HG02642 (cell line): ENCODE measurements around the gene CEP170.

ENCODE experiments used
- ATAC-seq: cut with Tn5 transposase; IDR thresholded peaks from one replicate; pipeline ENCODE4 v1.9.1; 2021; ENCODE audit warnings: mild to moderate bottlenecking; ENCODE audit not compliant: unreplicated experiment, poor library complexity

Gene CEP170

DNA sequence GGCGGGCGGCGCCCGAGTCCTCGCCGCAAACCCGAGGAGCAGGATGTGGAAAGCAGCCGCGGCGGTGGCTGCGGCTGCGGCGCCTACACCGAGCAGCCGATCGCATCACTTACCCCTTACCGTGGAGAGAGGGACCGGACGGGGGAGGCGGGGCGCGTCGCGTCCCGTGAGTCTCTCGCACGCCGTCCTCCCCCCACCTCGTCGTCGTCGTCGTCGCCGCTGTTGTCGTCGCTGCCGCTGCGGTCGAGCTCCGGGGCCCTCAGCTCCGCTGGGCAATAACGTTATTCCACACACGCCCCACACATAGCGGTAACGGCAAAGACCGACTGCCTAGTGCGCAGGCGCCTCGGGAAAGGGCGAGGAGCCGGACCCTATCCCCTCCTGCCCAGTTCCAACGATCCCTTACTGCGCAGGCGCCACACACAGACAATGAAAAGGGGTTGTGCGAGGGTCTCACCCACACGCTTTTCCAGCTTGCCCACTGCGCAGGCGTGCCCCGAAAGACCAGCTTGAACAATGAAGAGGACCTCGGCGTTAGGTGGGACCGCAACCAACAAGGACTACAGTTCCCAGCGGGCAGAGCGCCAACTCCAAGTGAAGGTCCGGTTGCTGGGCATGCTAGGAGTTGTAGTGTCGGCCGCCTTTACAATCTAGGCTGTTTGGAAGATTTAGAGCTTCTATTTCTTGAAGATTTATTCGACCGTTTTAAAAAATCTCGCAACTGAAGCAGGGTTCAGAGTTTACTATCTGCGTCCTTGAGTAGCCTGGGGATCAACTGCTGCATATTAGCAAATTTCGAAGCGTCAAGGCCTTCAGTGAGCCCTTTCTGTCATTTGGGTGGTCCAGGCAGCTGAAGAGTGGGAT lies at the start of gene CEP170:
TSS of gene CEP170 (minus strand) at position 355 of the 864 bp plus-strand sequence. CDS start 30,001 bp downstream, outside the sequence.
- ATAC-seq: peak; percentile 61

DNA sequence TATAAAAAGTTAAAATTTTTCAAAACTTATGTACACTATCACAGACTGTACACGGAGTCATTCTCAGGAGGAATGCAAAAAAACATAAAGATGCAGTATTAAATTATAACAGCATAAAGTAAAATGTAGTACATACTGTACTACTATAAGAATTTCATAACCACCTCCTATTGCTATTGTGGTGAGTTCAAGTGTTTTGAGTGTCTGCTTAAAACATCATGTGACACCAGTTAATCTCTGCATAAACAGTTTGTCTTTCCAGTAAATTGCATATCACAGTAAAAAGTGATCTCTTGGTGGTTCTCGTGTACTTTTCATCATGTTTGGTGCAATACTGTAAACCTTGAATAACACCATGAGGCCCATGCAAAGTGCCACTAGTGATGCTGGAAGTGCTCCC lies 46.0 kb upstream of the CEP170 start:
- no peak for ATAC-seq

DNA sequence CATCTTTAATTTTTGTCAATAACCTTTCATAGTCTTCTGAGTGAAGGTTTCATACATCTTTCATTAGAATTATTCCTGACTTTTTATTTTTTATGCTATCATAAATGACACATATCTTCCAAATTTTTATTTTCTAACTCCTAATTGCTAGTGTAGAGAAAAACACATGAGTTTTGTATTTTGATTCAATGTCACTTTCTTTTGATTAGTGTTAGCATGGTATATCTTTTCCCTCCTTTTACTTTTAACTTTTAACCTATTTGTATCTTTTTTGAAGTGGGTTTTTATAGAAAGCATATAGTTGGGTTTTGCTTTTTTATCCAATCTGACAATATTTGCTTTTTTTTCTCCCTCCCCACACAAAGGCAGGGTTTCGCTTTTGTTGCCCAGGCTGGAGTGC lies 44.0 kb upstream of the CEP170 start:
- no peak for ATAC-seq

DNA sequence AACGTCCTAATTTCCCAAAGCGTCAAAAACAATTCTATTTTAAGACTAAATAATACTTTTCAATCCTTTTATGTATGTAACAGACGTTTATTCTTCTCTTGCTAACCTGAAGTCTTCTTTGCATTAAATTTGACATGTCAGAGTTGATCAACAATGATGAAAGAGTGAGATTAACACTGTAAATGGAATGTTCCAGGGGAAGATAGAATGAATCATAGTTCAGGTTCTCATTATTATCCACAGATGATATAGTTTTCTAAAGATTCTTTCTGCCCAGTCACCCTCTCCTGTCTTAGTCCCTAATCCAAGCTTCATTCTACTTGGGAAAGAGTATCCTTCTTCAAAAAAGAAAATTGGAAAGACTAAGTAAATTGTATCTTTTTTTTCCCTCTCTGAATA lies 39.6 kb upstream of the CEP170 start:
- ATAC-seq: no peak

DNA sequence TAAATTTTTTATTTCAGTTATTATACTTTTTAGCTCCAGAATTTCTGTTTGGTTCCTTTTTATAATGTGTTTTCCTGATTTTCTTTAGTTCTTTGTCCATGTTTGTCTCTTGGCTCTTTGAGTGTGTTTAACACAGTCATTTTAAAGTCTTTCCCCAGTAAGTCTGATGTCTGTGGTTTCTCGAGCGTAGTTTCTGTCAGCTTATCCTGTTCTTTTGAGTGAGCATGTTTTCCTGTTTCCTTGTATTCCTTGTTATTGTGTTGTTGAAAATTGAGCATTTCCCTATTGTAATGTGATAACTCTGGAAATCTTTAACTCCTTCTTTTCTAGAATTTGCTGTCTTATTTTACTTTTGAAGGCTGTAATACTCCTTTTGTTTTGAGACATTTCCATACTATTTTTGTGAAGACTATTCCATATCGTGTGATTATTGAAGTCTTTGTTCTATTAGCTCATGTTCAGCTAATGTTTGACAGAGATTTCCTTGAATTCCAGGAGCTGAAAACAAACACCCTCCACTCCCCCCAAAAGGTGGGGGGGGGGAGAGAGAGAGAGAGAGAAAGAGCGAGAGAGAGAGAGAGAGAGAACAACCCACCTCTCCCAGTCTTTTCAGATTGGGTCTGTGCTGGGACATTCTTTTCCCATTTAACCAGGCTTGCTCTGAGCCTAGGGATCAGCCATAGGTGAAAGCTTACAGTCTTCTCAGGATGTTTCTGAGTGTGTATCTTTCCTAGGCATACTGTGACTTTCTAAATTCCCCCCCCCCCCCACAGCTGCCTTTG lies 39.1 kb upstream of the CEP170 start:
- ATAC-seq: no peak

DNA sequence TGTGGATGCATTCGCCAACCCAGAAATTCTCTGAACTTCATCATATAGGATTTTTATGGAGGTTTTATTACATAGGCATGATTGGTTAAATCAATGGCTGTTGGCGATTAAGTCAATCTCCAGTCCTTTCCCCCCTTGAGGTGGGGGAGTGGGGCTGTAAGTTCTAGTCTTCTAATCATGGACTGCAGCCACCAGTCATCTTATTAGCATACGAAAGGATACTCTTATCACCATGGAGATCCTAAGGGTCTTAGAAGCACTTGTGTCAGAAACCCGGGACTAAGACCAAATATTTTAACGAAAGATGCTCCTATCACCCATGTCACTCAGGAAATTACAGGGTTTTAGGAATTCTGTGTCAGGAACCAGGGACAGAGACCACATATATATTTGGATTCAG lies 37.0 kb upstream of the CEP170 start:
- ATAC-seq: no peak

DNA sequence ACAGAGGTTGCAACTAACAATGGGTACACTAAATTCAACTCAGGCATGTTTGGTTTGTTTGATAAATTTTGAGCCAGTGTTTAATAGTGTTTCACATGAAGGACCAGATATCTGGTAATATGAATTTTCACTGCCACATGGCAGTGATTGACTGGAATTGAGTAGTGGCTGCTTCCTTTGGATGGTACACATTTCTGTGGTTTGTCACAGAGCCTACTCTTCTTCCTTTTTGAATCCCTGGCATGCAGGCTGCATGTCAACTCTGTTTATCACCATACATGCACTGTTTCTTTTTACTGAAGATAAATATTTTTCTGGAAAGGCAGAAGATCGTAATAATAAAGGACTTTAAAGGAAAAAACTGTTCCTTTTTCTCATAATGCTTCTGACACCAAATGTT lies 36.2 kb upstream of the CEP170 start:
- ATAC-seq: no peak

DNA sequence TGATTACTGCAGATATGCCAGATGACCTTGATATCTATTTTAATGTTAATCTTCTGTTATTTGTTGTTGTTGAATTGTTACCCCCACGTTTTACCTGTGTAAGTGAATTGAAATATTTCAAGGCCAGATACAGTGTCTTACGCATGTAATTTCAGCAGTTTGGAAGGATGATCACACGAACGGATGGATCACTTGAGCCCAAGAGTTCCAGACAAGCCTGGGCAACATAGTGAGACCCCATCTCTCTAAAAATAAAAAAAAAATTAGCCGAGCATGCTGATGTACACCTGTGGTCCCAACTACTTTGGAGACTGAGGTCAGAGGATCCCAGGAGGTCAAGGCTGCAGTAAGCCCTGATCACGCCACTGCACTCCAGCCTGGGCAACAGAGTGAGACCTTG lies 33.0 kb upstream of the CEP170 start:
- ATAC-seq: no peak

DNA sequence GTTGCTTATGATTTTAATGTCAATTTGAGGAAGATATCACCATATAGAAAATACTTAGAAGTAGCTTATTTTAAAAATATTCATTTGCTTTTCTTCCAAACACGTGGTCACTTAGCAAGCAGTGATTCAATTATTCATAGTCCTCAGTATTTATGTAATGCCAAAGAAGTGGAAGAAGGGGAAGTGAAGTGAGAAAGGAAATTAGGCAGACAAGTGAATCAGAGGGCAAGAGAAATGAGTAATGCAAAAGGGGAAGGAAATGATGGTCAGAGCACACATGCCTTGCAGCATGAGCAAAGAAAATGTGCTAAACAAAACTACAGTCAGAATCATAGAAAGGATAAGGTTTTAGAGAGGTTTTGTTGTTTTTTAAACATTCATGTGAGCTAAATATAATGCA lies 32.6 kb upstream of the CEP170 start:
- ATAC-seq: peak; percentile 92

DNA sequence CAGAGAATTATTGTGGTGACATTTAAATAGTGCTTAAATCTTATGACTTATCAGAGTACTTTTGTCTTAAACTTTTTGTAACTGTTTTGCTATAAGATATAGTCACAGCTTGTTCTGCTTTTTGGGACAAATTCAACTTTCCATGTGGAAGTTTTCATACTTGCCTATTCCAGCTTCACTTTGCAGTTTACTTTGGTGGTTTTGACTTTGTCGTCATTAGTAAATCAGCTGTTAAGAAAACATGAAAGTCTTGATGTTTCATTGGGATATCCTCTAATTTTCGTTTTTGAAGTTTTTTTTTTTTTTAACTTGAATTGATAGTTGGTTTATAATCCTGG lies 32.0 kb upstream of the CEP170 start:
- no peak for ATAC-seq

DNA sequence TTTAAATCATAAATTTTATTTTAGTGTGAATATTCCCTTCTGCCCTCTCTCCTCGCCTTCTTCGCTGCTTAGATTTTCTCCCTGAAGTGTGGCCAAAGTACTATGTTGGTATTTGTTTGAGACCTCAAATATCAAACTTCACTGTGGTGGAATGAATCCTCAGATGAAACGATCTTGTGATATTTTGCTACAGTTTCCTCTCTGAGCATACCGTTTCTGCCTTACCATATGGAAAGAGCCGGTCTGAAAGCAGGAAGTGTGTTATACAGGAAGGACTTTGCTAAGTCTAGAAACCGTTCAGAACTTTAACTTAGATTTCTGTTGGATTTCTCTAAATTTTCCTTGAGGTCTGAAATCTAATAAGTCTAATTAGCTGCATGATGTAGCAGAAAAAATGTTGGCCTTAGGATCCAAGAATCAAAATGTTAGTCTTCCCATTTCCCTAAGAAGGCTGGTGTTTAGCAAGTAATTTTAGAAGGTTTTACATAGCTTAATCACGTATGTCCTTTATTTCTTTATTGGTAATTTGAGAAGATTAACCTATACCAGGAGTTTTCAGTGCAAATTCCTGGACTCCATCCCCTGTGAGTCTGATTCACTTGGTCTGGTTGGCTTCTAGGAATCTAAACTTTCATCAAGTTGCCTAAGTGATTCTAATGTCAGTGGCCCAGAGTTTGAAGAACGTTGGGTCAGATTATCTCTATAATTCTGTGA lies 31.5 kb upstream of the CEP170 start:
- no peak for ATAC-seq

DNA sequence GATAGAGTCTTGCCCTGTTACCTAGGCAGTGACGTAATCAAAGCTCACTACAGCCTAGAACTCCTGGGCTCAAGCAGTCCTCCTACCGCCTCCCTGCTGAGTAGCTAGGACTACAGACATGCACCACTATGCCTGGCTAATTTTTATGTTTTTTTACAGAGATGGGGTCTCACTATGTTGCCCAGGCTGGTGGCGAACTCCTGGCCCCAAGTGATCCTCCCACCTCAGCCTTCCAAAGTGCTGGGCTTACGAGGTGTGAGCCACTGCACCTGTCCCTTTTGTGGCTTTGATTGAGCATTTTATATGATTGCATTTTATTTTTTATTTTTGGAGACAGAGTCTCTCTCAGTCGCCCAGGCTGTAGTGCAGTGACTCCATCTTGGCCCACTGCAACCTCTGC lies 26.6 kb upstream of the CEP170 start:
- no peak for ATAC-seq

DNA sequence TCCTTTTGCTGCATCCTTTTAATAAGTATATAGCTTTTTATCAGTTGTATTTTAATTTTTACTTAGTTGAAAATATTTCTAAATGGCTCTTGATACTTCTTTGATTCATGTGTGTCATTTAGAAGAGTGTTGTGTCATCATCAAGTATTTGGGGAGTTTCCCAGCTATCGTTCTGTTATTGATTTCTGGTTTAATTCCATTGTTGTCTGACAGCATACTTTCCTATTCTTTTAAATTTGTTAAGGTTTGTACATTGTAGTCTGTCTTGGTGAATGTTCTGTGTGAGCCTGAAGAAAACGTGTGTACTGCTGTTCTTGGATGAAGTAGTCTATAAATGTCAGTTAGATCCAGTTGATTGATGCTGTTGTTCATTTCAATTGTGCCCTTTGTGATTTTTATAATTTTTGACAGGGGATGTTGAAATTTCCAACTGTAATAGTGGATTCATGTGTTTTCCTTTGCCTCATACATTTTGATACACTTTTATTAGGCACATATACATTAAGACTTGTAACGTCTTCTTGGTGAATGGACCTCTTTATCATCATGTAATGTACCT lies 25.6 kb upstream of the CEP170 start:
- ATAC-seq: no peak

DNA sequence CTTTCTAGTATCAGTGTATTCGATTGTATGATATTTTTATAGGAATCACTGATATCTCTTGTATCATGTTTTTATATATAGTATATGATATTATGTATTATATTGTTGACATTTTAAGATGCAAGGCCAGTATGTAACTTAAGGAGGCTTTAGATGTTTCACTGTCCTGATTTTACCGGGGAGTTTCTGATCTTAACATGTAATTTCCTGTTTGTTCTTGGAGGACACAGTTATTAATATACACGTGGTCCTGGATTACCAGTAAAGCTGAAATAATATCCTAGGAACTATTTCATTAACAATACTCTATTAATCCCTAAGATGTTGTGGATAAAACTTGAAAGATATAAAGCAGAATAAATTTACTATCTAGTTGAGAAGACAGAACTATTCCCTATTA lies 20.2 kb upstream of the CEP170 start:
- ATAC-seq: no peak

DNA sequence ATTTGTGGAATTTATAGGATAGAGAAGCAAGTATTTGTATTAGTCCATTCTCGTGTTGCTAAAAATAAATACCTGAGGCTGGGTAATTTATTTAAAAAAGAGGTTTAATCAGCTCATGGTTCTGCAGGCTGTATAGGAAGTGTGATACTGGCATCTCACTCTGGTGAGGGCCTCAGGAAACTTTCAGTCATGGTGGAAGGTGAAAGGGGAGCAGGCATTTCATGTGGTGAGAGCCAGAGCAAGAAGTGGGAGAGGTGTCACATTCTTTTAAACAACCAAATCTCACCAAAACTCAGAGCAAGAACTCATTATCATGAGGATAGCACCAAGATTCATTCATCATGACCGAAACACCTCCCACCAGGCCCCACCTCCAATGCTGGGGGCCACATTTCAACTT lies 18.9 kb upstream of the CEP170 start:
- ATAC-seq: no peak

DNA sequence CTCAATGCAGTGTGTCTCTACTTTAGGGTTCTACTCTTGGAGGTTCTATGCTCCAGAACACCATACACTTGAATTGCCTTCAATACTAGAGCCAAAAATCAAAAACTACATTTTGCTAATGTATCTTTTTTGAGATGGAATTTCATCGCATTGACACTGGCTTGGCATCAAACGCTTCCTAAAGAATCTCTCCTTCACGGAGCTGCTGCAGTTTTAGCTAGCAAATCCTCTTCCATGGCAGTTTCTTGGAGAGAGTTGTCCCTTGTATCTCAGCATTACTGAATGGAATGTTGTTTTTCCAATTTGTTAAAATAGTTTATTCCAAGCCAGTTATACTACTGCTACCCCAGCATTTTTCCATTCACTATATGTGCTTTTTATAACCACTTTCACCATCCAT lies 18.4 kb upstream of the CEP170 start:
- no peak for ATAC-seq

DNA sequence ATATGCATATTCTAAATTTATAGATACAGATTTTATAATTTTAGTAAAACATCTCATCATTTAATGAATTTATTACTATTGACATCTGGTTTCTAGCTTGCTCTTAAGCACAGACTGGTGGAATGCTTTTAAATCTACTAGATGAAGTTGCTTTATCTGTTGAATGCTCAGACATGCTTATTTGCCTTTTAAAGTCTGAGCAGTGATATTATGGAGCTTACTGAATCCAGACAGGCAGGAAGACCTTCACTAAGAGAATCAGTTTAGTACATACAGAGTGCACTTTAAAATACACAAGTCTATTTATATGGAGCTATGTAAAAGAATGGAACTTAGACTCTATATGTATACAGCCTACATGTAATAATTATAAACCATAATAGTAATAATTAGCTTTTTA lies 17.3 kb upstream of the CEP170 start:
- no peak for ATAC-seq

DNA sequence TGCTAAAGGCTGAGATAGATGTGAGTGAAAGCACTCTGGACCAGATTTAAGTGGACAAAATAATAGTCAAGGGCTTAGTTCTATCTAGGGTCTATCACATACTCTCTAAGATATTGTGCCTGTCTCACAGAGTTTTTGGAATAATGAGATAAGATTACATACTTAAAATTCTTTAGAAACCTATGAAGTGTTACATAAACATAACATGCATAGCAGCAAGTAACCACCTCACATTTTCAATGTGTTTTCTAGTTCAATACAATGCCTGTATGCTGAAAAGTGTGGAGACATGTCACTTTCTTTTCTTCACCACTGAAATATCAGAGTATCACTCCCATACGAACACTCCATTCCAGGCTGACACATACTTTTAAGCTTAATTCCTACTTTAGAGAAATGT lies 16.9 kb upstream of the CEP170 start:
- no peak for ATAC-seq

DNA sequence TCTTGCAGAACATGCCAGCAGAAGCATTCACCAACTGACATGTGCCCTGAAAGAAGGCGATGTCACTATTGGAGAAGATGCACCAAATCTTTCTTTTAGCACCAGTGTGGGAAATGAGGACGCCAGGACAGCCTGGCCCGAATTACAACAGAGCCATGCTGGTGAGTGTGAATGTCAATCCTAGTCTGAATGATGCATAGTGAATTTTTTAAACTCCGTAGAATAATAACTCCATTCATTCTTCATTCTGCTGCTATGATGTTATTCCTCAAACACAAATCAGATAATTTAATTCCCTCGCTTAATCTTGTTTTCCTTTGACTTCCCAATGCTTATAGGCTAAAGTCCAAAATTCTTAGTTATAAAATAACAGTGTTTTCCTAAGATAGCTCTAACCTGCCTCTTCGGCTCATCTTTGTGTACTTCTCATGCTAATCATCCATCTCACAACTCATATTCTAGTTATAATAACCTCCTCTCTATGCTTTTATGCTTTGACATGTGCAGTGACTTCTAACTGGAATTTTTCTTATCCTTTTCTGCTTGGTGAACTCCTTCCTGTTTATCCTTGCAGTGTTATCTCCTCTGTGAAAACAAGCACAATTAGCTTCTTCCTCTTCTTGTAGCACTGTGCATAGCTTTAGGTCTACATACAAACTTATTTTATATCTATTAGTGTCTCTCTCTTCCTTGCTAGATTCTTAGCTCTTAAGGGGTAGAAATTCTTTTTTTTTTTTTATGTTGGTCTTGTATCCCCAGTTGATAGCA lies 15.2 kb upstream of the CEP170 start:
- no peak for ATAC-seq

DNA sequence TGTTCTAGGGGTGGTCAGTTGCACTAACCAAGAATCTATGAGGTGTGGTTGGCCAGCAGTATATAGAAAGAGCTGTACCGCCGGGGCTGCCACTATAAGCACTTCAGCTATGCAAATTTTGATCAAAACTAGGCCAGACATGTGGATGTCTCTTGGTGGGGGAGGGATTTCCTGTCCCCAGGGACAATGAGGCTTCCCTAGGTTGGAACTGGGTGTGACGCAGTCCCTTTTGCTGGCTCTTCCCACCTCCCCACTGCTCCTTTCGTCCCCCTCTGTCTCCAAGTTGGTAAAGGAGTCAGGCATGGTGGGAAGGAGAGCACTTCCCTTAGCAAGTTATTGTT lies 14.3 kb upstream of the CEP170 start:
- no peak for ATAC-seq
